ENCODE data around the gene THSD7A. TPM values are rescaled to one million over a fixed set of nuclear protein-coding genes. Genes with fewer than 3 reads are reported as not detected.

THSD7A gene
- total and polyA plus RNA-seq, 2 of the 8 experiments (the other 6 are each of a cell fraction or from before 2014, with no cell fraction given): 0.44 to 1.2 TPM

DNA sequence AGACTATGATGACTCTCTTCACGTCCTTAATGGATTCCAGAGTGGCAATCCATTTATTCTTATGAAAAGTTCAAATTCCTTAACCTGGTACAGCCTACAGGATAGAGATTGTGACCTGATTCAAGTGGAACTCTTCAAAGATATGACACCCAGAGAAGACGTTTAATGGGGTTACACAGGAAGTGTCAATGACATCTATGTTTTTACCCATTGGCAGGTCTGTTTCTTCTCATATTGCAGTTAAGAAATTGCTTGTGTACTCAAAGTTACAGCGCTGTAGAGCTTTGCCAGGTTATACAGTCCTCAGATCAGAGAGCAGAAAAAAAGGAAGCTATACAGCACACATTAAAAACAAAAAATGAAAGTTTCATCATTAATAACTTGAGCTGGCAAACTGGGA lies 367.4 kb downstream of the THSD7A start:
- Histone ChIP-seq H4K5ac (ENCODE audit: insufficient read length, low read depth, low read length) (no peak overlapping the region), H2AFZ (ENCODE audit: low read length) (no peak overlapping the region), H3K79me1 (ENCODE audit: low read depth, low read length) (no peaks in the 10 kb centered on the region), H4K91ac (replicated peaks; ENCODE audit: insufficient read length, low read length) (no peak overlapping the region), H2BK20ac (ENCODE audit: low read length) (no peak overlapping the region), H2BK5ac (ENCODE audit: low read depth, low read length) (no peak overlapping the region), H3K23ac (ENCODE audit: insufficient read length) (no peak overlapping the region), H3K79me2 (ENCODE audit: control insufficient read depth in 1 of 2, insufficient read depth in 2 of 2, low read length in 2 of 2) (no peaks in the 10 kb centered on the region), H3K4ac (replicated peaks; ENCODE audit: insufficient read length, low read depth, low read length) (no peak overlapping the region), H2BK12ac (ENCODE audit: low read depth, low read length) (no peak overlapping the region), H3K14ac (ENCODE audit: insufficient read length) (no peak overlapping the region), H3K27me3 (replicated peaks in 1 of 4; ENCODE audit: control insufficient read depth in 3 of 4, extremely low read depth in 1 of 4, insufficient read depth in 3 of 4, low read length in 3 of 4) (no peaks in the 10 kb centered on the region), H3K4me2 (ENCODE audit: insufficient read depth in 1 of 2, low read depth in 2 of 2, low read length in 2 of 2) (no peak overlapping the region), H3K4me1 (replicated peaks in 1 of 4; ENCODE audit: control insufficient read depth in 3 of 4, insufficient read depth in 4 of 4, low read length in 3 of 4) (no peaks in the 10 kb centered on the region), H3K18ac (ENCODE audit: extremely low read depth, low read length) (no peak overlapping the region), H2BK120ac (replicated peaks; ENCODE audit: low read depth, low read length) (no peak overlapping the region), H4K8ac (ENCODE audit: extremely low read depth, insufficient read depth, low read length) (no peak overlapping the region), H3K23me2 (ENCODE audit: low read depth, low read length) (no peaks in the 10 kb centered on the region; the same call in 1 of the 2 replicates), H2AK5ac (ENCODE audit: low read depth, low read length) (no peak overlapping the region), H3K36me3 (ENCODE audit: control insufficient read depth in 2 of 4, insufficient read depth in 4 of 4, low read length in 3 of 4) (no peaks in the 10 kb centered on the region), H4K20me1 (replicated peaks in 1 of 2; ENCODE audit: control insufficient read depth in 1 of 2, insufficient read depth in 2 of 2, low read length in 2 of 2) (no peaks in the 10 kb centered on the region), H2BK15ac (ENCODE audit: low read length) (no peak overlapping the region), H3K9me3 (ENCODE audit: insufficient read depth in 2 of 2, low read depth in 1 of 2, low read length in 1 of 2) (no peaks in the 10 kb centered on the region), H3K9ac (replicated peaks in 1 of 4; ENCODE audit: extremely low read depth in 1 of 4, low read depth in 3 of 4, low read length in 3 of 4) (no peak overlapping the region), H3K27ac (ENCODE audit: low read depth, low read length) (no peak overlapping the region), H3K56ac (replicated peaks; ENCODE audit: insufficient read length, low read depth, low read length) (no peak overlapping the region), H3K4me3 (ENCODE audit: extremely low read depth in 1 of 4, insufficient read depth in 2 of 4, low read depth in 3 of 4, low read length in 4 of 4) (no peak overlapping the region)
- ChIA-PET POLR2A (ENCODE audit: partially characterized antibody) (no interaction called here), CTCF (ENCODE audit: partially characterized antibody) (interaction anchor here (0.7 to 1.4 kb wide), 2 partner anchors 10 to 994 kb away, joined by 3 read pairs; no protein-coding TSS in a partner anchor)
- FAIRE-seq (no peak), DNase-seq (ENCODE audit: low read depth in 1 of 2, low spot score in 2 of 2) (no peak)
- no peak for TF ChIP-seq POLR2AphosphoS5 (IDR thresholded peaks at IDR 0.05; ENCODE audit: low read depth, low read length)
- TF ChIP-seq, protein P1, sequence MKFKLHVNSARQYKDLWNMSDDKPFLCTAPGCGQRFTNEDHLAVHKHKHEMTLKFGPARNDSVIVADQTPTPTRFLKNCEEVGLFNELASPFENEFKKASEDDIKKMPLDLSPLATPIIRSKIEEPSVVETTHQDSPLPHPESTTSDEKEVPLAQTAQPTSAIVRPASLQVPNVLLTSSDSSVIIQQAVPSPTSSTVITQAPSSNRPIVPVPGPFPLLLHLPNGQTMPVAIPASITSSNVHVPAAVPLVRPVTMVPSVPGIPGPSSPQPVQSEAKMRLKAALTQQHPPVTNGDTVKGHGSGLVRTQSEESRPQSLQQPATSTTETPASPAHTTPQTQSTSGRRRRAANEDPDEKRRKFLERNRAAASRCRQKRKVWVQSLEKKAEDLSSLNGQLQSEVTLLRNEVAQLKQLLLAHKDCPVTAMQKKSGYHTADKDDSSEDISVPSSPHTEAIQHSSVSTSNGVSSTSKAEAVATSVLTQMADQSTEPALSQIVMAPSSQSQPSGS (IDR thresholded peaks at IDR 0.05; ENCODE audit: low read length): no peak
- TF ChIP-seq SAP30 (IDR thresholded peaks at IDR 0.05; ENCODE audit: insufficient read depth, insufficient replicate concordance, low read length): no peak
- no peak for TF ChIP-seq HDAC6 (IDR thresholded peaks at IDR 0.05; ENCODE audit: low read depth, low read length)
- no peak for TF ChIP-seq CBX5 (IDR thresholded peaks at IDR 0.05; ENCODE audit: low read depth, low read length)
- TF ChIP-seq GABPA (IDR thresholded peaks at IDR 0.05; ENCODE audit: borderline replicate concordance, insufficient read depth, low read length): no peak
- no peak for TF ChIP-seq TBP (IDR thresholded peaks at IDR 0.05; ENCODE audit: low read depth, low read length)
- no peak for TF ChIP-seq JUND (IDR thresholded peaks at IDR 0.05; ENCODE audit: low read length)
- WGBS, 2 experiments (ENCODE audit: extremely low coverage in 1 of 2, insufficient coverage in 1 of 2, insufficient read length in 1 of 2, insufficient replicate concordance in 2 of 2, low coverage in 1 of 2, low lambda C conversion rate in 2 of 2, missing lambda C conversion rate in 1 of 2): 75% methylated on average over 3 of the region's 3 CpGs; no CpG with 5 or more reads in 1 of the 2 experiments

Measured in H1 (cell line).